GM12801 (cell line): ENCODE measurements around the gene ZBTB4.

Source experiments
- TF ChIP-seq, protein P1 (sequence below): IDR thresholded peaks from one replicate; pipeline ENCODE4 v1.5.1; 2011; ENCODE audit warnings: control low read depth; ENCODE audit not compliant: insufficient read length; ENCODE audit errors: extremely low read depth

The ZBTB4 gene, protein sequence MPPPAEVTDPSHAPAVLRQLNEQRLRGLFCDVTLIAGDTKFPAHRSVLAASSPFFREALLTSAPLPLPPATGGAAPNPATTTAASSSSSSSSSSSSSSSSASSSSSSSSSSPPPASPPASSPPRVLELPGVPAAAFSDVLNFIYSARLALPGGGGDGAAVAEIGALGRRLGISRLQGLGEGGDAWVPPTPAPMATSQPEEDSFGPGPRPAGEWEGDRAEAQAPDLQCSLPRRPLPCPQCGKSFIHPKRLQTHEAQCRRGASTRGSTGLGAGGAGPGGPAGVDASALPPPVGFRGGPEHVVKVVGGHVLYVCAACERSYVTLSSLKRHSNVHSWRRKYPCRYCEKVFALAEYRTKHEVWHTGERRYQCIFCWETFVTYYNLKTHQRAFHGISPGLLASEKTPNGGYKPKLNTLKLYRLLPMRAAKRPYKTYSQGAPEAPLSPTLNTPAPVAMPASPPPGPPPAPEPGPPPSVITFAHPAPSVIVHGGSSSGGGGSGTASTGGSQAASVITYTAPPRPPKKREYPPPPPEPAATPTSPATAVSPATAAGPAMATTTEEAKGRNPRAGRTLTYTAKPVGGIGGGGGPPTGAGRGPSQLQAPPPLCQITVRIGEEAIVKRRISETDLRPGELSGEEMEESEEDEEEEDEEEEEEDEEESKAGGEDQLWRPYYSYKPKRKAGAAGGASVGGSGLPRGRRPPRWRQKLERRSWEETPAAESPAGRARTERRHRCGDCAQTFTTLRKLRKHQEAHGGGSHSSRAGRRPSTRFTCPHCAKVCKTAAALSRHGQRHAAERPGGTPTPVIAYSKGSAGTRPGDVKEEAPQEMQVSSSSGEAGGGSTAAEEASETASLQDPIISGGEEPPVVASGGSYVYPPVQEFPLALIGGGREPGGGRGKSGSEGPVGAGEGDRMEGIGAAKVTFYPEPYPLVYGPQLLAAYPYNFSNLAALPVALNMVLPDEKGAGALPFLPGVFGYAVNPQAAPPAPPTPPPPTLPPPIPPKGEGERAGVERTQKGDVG

GRCh38 chr17:7479213-7480088, at the start of gene ZBTB4:
TSS of gene ZBTB4 (minus strand) at chr17:7479631. CDS start at chr17:7466801, 12,830 bp downstream.
- TF ChIP-seq, protein P1, sequence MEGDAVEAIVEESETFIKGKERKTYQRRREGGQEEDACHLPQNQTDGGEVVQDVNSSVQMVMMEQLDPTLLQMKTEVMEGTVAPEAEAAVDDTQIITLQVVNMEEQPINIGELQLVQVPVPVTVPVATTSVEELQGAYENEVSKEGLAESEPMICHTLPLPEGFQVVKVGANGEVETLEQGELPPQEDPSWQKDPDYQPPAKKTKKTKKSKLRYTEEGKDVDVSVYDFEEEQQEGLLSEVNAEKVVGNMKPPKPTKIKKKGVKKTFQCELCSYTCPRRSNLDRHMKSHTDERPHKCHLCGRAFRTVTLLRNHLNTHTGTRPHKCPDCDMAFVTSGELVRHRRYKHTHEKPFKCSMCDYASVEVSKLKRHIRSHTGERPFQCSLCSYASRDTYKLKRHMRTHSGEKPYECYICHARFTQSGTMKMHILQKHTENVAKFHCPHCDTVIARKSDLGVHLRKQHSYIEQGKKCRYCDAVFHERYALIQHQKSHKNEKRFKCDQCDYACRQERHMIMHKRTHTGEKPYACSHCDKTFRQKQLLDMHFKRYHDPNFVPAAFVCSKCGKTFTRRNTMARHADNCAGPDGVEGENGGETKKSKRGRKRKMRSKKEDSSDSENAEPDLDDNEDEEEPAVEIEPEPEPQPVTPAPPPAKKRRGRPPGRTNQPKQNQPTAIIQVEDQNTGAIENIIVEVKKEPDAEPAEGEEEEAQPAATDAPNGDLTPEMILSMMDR = no peak

GRCh38 chr17:7528842-7529241, 49.4 kb upstream of the ZBTB4 start:
- TF ChIP-seq, protein P1 = no peak

DNA sequence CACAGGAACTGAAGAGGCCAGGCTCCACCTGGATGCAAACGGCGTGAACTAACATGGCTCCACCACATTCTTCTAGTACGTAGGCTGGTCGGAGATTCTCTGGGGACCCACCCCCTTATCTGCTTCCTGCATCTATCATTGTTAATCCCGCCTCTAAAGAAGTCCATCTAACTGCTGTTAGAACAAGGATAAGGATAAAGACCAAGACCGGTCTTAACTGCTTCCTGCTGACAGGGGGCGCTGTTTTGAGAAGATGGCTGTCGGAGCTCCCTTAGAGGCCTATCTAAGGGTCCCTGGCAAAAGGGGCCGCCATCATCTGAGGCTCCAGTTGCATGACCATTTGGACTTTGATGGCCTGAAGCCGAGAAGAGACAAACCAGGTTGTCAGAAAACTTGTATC, 43.6 kb upstream of the ZBTB4 start:
- TF ChIP-seq, protein P1 = no peak

GRCh38 chr17:7515911-7516610, 36.6 kb upstream of the ZBTB4 start:
- TF ChIP-seq, protein P1 = no peak

GRCh38 chr17:7513850-7514419, 34.5 kb upstream of the ZBTB4 start:
- TF ChIP-seq, protein P1 = no peak

DNA sequence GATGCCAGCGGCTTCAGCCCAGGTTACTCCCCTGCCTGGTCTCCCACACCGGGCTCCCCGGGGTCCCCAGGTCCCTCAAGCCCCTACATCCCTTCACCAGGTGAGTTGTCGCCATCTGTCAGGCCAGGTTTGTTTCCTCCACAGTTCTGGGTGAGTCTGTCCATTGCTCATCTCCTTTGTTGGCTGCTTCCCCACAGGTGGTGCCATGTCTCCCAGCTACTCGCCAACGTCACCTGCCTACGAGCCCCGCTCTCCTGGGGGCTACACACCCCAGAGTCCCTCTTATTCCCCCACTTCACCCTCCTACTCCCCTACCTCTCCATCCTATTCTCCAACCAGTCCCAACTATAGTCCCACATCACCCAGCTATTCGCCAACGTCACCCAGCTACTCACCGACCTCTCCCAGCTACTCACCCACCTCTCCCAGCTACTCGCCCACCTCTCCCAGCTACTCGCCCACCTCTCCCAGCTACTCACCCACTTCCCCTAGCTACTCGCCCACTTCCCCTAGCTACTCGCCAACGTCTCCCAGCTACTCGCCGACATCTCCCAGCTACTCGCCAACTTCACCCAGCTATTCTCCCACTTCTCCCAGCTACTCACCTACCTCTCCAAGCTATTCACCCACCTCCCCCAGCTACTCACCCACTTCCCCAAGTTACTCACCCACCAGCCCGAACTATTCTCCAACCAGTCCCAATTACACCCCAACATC, 33.6 kb upstream of the ZBTB4 start:
- TF ChIP-seq, protein P1 = no peak
